ENCODE measurements around the gene ERC2. TPM values are rescaled to one million over a fixed set of nuclear protein-coding genes. Genes with fewer than 3 reads are reported as not detected.

Gene ERC2
- total RNA-seq, 1 donor from 2014 or later, result 0.35 TPM

DNA sequence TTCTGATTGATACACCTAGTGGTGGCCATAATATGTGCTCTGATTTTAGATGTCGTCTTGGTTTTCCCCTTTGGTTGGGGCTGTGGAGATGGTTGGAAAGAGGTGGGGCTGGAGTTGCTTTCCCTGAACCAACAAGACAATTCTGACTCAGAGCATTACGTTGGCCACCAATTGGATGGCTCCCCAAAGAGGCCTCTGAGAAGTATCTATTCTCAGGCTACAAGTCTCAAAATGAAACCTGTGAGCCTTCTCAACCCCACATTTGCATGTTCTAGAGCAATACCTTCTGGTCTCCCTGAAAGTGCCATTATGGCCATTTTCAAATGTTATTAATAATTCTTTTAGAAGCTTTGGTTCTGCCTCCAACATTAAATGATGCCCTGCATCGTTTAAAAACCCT, 792.8 kb downstream of the ERC2 start:
- no peak for DNase-seq (ENCODE audit: extremely low spot score, unreplicated experiment)

DNA sequence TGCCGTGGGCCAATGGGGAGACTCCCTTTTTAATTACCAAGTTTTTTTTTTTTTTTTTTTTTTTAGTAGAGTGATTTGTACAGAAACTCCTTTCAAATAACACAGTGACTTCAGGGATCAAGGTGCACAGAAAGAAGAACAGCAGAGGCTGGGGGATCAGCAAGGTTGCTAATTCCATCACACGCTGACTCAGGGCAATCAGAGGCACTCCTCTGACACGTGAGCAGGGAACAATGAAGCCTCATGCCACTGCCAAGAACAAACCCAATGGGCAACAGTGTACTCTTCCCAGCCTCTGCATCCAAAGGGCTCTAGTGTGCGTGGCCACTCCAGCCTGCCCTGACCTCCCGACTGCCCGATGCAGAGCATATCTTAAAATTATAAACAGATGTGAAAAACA, 794.5 kb downstream of the ERC2 start:
- Mint-ChIP-seq H3K9me3 (ENCODE audit: unreplicated experiment) (no peaks in the 10 kb centered on the region), H3K4me1 (ENCODE audit: unreplicated experiment) (no peaks in the 10 kb centered on the region), H3K27ac (ENCODE audit: unreplicated experiment) (no peak overlapping the region), H3K4me3 (ENCODE audit: unreplicated experiment) (no peak overlapping the region), H3K36me3 (ENCODE audit: unreplicated experiment) (no peaks in the 10 kb centered on the region), H3K27me3 (ENCODE audit: unreplicated experiment) (no peaks in the 10 kb centered on the region)
- DNase-seq (ENCODE audit: extremely low spot score, unreplicated experiment), result no peak
- TF ChIP-seq, protein P1, sequence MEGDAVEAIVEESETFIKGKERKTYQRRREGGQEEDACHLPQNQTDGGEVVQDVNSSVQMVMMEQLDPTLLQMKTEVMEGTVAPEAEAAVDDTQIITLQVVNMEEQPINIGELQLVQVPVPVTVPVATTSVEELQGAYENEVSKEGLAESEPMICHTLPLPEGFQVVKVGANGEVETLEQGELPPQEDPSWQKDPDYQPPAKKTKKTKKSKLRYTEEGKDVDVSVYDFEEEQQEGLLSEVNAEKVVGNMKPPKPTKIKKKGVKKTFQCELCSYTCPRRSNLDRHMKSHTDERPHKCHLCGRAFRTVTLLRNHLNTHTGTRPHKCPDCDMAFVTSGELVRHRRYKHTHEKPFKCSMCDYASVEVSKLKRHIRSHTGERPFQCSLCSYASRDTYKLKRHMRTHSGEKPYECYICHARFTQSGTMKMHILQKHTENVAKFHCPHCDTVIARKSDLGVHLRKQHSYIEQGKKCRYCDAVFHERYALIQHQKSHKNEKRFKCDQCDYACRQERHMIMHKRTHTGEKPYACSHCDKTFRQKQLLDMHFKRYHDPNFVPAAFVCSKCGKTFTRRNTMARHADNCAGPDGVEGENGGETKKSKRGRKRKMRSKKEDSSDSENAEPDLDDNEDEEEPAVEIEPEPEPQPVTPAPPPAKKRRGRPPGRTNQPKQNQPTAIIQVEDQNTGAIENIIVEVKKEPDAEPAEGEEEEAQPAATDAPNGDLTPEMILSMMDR (IDR thresholded peaks at IDR 0.05), result no peak

More for the DNA sequence above, 792.8 kb downstream of the ERC2 start:
- no peak overlapping the region for H3K27ac Mint-ChIP-seq (ENCODE audit: unreplicated experiment)
- no peaks in the 10 kb centered on the region for H3K27me3 Mint-ChIP-seq (ENCODE audit: unreplicated experiment)
- H3K4me1 Mint-ChIP-seq (ENCODE audit: unreplicated experiment), result no peaks in the 10 kb centered on the region
- no peaks in the 10 kb centered on the region for H3K9me3 Mint-ChIP-seq (ENCODE audit: unreplicated experiment)
- TF ChIP-seq, protein P1 (IDR thresholded peaks at IDR 0.05), result no peak
- H3K4me3 Mint-ChIP-seq (ENCODE audit: unreplicated experiment), result no peak overlapping the region
- no peaks in the 10 kb centered on the region for H3K36me3 Mint-ChIP-seq (ENCODE audit: unreplicated experiment)

DNA sequence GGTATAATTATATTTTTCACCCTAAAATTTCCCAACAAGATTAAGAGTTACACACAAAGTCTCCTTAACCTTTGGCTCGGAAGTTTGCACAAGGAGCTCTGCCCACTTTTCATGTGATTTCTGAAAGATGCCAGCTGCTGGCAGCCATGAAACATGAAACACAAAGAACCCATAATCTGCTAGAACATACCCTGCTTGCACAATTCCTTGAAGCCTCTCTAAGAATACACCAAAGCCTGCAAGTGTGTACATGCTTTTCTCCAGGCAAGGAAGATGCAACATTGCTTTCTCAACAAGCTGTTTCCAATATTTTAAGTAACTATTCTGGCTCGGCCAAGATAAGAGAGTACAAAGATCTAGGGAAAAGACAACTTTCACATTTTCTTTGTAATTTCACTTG, 799.1 kb downstream of the ERC2 start:
- H3K27ac Mint-ChIP-seq (ENCODE audit: unreplicated experiment), result no peak overlapping the region

DNA sequence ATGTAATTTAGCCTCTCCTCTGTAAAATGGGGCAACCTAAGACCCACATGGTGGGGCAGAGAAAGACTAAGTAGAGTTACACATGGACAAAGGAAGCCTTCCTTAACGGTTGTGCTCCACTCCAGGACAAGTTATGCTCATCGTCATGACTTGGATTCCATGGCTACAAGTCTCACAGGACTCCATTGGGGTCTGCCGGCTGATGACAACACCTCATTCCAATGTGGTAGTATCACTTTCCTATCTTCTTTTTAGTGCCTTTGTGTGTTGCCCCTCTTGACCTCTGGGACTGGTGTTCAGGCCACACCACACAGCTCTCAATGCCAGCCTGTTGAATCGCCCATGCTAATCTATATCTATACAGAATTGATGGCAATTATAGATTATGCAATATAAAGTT, 799.9 kb downstream of the ERC2 start:
- H3K4me1 Mint-ChIP-seq (ENCODE audit: unreplicated experiment), result no peaks in the 10 kb centered on the region

More for the DNA sequence above, 799.1 kb downstream of the ERC2 start:
- H3K9me3 Mint-ChIP-seq (ENCODE audit: unreplicated experiment), result no peaks in the 10 kb centered on the region
- no peaks in the 10 kb centered on the region for H3K4me1 Mint-ChIP-seq (ENCODE audit: unreplicated experiment)
- H3K27me3 Mint-ChIP-seq (ENCODE audit: unreplicated experiment), result no peaks in the 10 kb centered on the region
- no peak for DNase-seq (ENCODE audit: extremely low spot score, unreplicated experiment)
- H3K36me3 Mint-ChIP-seq (ENCODE audit: unreplicated experiment), result no peaks in the 10 kb centered on the region
- H3K4me3 Mint-ChIP-seq (ENCODE audit: unreplicated experiment), result no peak overlapping the region
- TF ChIP-seq, protein P1 (IDR thresholded peaks at IDR 0.05), result no peak

DNA sequence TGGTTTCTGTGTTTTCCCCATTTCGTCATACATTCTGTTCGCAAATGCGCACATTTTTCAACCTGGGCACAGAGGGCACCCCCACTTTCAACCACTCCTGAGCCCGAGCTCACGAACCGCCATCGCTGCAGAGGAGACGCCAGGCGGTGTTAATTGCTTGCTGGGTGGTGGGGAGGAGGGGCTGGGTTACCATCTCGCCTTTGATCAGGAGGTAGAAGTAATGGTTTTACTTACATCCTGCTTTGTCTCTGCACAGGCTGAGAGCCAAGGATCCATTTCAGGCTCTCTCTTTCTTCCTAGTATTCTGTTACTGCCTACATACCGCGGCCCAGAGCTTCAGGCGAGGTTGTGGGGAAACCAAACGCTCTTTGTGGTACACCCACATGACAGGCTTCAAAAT, 803.9 kb downstream of the ERC2 start:
- H3K4me3 Mint-ChIP-seq (ENCODE audit: unreplicated experiment), result no peak overlapping the region
- DNase-seq (ENCODE audit: extremely low spot score, unreplicated experiment), result no peak
- H3K27ac Mint-ChIP-seq (ENCODE audit: unreplicated experiment), result no peak overlapping the region
- TF ChIP-seq, protein P1 (IDR thresholded peaks at IDR 0.05), result no peak
- H3K36me3 Mint-ChIP-seq (ENCODE audit: unreplicated experiment), result no peaks in the 10 kb centered on the region
- H3K9me3 Mint-ChIP-seq (ENCODE audit: unreplicated experiment), result no peaks in the 10 kb centered on the region
- peaks cover 2% of the 10 kb centered on the region for H3K27me3 Mint-ChIP-seq (ENCODE audit: unreplicated experiment)
- no peaks in the 10 kb centered on the region for H3K4me1 Mint-ChIP-seq (ENCODE audit: unreplicated experiment)

More for the DNA sequence above, 799.9 kb downstream of the ERC2 start:
- Mint-ChIP-seq H3K27ac (ENCODE audit: unreplicated experiment) (no peak overlapping the region), H3K36me3 (ENCODE audit: unreplicated experiment) (no peaks in the 10 kb centered on the region), H3K27me3 (ENCODE audit: unreplicated experiment) (no peaks in the 10 kb centered on the region), H3K4me3 (ENCODE audit: unreplicated experiment) (no peak overlapping the region), H3K9me3 (ENCODE audit: unreplicated experiment) (no peaks in the 10 kb centered on the region)
- no peak for DNase-seq (ENCODE audit: extremely low spot score, unreplicated experiment)
- TF ChIP-seq, protein P1 (IDR thresholded peaks at IDR 0.05), result no peak
